COR-L47 (cell line): Measurements from ENCODE around the gene PCK1.

Experiments used
- DNase-seq: peaks from one replicate; lab custom pipeline; 2025; lab: John Stamatoyannopoulos, UW

Gene PCK1

GRCh38 chr20:57561356-57562279 lies 708 bp downstream of the PCK1 start:
- DNase-seq = no peak

GRCh38 chr20:57562541-57563465 lies 1.9 kb downstream of the PCK1 start:
- no peak for DNase-seq

- no peak for DNase-seq
These were observed 2.6 kb downstream of the PCK1 start for GRCh38 chr20:57563522-57563921.

- no peak for DNase-seq
These were observed 3.4 kb downstream of the PCK1 start for GRCh38 chr20:57564180-57564802.

- DNase-seq = no peak
These were observed 4.2 kb downstream of the PCK1 start for GRCh38 chr20:57564951-57565642.

- no peak for DNase-seq
These were observed 5.5 kb downstream of the PCK1 start for GRCh38 chr20:57566399-57566798.

- no peak for DNase-seq
These were observed 6.0 kb downstream of the PCK1 start for GRCh38 chr20:57566803-57567459.

- no peak for DNase-seq
These were observed 6.7 kb downstream of the PCK1 start for GRCh38 chr20:57567471-57568079.

GRCh38 chr20:57568088-57568896 lies 7.4 kb downstream of the PCK1 start:
- DNase-seq = no peak

GRCh38 chr20:57568960-57569359 lies 8.1 kb downstream of the PCK1 start:
- DNase-seq = no peak

GRCh38 chr20:57570145-57570850 lies 9.4 kb downstream of the PCK1 start:
- peak; percentile 92 for DNase-seq

GRCh38 chr20:57570920-57571319 lies 10.0 kb downstream of the PCK1 start:
- DNase-seq = no peak

- DNase-seq = no peak
These were observed 11.0 kb downstream of the PCK1 start for GRCh38 chr20:57571782-57572416.

GRCh38 chr20:57573242-57573641 lies 12.3 kb downstream of the PCK1 start:
- DNase-seq = no peak

GRCh38 chr20:57573894-57574293 lies 13.0 kb downstream of the PCK1 start:
- DNase-seq = no peak

- DNase-seq = no peak
These were observed 14.0 kb downstream of the PCK1 start for GRCh38 chr20:57574954-57575353.

GRCh38 chr20:57576002-57576401 lies 15.1 kb downstream of the PCK1 start:
- DNase-seq = no peak

GRCh38 chr20:57576617-57577550 lies 16.0 kb downstream of the PCK1 start:
- no peak for DNase-seq
